IPS-18c (cell line): Measurements from ENCODE around the gene KCND3.

Experiments
- H3K4me3 ChIP-seq: 2 replicates; pipeline ENCODE4 v1.7.0; 2013; ENCODE audit warnings: low read depth, mild to moderate bottlenecking, low read length, moderate library complexity; ENCODE audit not compliant: insufficient read depth
- H3K9me3 ChIP-seq: one replicate; pipeline ENCODE4 v1.6.1; 2013; ENCODE audit warnings: mild to moderate bottlenecking, low read length, moderate library complexity; ENCODE audit not compliant: control insufficient read depth, insufficient read depth

Gene KCND3

DNA sequence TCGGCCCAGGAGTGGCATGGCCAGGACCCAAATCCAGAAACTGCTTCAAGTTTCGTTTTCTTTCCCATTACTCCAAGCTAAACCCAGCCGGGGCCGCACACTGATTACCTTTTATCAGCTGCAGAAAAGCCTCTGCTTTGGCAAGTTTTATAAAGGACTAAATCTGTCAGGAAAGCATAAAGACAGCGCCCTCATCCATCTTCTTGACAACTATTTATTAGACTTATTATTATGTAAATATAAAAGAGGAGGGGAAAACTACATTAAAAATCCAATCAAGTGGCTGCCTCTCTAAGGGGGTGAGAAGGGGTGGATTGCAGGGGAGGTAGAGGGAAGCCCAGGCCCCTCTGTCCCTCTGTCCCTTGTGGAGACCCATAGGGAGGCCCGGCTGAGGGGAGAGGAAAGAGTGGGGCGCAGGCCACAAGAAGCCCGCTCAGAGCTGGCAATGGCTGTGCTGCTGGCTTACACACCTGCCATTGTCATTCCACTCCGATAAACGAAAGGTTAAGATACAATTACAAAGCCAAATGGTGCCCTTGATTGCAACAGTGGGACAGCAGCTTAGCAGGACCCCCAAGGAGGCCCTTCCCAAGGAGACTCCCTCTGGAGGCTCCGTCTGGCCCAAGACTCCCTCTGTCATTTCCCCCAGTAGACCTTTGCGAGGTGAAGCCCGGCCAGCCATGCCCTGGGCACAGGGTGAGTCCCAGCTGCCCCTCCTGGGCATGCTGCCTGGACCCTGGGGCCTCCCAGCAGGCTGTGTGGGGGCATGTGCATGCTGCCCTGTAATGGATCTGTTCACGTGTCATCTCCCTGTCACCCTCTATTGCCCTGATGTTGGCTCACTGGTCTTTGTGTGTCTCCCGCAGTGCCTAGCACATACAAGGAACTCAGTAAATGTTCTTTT is 45.4 kb downstream of the KCND3 start:
- Histone ChIP-seq H3K9me3 (no peaks in the 10 kb centered on the region), H3K4me3 (no peak overlapping the region)

DNA sequence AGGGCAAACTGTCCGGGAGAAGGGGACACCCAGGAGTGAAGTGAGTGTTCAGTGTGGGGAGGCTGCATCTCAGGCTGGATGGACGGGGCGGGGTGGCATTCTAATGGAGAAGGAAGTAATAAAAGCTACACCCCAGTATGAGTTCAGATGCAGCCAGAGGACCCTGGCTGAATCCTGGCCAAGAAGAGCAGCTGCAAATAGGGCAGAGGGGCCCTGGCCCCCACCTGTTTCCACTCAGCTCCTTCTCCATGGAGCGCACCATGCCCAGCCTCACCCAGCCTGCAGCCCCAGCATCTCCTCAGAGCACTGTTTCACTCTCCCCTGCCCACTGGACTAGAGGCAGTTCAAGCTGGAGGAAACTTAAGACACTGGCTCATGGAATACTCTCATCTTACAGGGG is 46.4 kb downstream of the KCND3 start:
- Histone ChIP-seq H3K9me3 (no peaks in the 10 kb centered on the region), H3K4me3 (no peak overlapping the region)

DNA sequence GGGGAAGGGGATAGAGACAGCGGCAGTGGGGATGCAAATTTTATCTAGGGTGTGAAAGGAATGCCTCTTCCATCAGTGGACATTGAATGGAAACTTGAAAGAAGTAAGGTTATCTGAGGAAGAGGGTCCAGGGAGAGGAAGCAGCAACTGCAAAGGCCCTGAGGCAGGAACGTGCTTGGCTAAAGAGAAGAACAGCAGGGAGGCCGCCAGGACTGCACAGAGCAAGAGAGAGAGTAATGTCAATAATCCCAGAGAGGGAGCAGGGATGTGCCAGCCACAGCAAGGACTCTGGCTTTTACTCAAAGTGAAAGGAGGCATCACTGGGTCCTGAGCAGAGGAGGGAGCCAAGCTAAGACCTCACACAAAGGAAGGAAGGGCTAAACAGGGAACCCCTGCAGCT is 50.9 kb downstream of the KCND3 start:
- no peak overlapping the region for H3K4me3 ChIP-seq

DNA sequence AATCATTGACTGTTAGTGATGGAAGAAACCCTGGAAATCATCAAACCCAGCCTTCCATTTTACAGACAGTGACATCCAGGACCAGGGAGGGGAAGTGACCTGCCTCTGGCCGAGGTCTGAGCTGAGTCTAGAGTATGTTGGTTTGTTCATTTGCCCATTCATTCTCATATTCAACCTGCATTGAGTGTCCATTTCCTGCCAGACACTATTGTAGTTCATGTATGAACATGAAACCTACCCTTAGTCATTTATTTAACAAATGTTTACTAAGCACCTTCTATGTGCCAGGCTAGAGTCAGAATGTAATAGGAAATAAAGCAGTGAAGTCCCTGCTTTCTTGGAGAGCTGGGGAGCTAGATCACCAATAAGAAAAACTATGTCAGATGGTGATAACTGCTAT is 51.3 kb downstream of the KCND3 start:
- H3K9me3 ChIP-seq: no peaks in the 10 kb centered on the region
- no peak overlapping the region for H3K4me3 ChIP-seq

More for the DNA sequence above, 50.9 kb downstream of the KCND3 start:
- H3K9me3 ChIP-seq: no peaks in the 10 kb centered on the region

DNA sequence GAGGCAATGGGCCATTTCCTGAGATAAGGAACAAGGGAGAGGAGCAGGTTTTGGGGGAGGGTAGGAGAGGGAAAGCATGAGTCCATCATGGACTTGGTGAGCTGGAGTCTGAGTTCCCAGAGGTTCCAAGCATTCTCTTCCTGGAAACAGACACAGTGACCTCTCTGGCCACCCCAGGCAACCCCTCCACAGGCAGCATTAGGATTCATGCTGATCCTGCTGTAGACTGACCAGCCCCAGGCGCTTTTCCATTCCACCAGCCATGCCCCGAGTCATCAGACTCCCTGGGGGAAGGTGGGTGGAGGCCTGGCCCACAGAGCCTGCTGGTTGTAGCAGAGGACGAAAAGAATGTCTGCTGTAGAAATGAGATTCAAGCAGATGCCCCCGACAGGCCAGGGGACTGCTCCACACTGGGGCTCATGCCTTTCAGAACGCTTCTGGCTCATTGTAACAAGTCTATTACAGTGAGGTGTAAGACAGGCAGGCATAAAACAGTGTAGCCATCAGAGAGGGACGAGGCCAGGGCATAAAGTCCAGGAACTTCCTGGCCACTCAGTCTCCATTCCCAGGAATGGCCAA is 52.2 kb downstream of the KCND3 start:
- Histone ChIP-seq H3K4me3 (no peak overlapping the region), H3K9me3 (no peaks in the 10 kb centered on the region)

DNA sequence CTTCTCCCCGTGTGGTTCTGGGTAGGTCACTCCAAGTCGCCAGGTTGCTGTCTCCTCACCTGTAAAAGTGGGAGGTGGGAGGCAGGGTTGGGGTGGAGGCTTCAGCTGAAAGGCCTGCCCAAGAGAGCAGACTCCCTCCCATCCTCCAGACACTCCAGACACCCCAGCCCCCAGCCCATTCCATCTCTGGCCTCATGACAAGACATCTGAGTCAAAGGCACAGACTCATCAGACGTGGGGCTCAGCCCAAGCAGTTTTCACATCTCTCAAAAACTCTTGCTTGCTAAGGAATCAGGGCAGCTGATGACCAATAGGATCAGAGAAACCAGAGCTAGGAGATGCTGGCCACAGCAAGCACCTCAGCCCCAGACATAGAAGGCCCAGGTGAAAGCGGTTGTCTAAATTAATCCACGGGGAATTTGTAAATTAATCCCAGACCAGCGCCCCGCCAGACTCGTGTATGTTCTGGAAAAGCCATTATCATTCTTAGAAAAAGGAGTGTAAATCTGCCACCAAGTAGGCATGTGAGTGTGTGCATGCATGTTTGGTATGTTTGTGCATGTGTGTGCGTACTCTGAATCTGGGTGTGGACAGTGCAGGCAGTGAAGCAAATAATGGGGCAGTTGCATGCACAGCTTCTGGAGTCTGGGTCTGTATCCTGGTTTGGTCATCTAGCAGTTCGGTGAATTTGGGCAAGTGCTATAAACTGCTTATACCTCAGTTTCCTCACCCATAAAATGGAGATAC is 55.2 kb downstream of the KCND3 start:
- H3K4me3 ChIP-seq: no peak overlapping the region
- H3K9me3 ChIP-seq: no peaks in the 10 kb centered on the region

DNA sequence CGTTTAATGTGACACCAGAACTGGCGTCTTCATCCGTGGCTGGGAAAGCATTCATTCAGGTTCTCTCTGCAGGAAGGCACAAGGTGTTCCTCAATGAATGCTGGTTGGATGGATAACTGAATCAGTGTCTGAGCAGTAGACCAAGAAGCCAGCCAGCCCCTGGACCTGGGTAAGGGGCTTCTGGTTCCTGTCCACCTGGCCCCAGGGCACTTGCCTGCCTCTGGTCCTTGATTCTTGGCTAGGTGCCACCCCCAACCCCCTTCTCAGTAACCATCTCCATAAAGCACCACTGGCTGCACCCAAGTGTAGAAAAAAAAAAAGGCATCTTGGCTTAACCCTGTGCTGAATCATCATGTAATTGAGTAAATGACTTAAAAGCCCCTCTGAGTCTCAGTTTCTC is 59.1 kb downstream of the KCND3 start:
- Histone ChIP-seq H3K9me3 (no peaks in the 10 kb centered on the region), H3K4me3 (no peak overlapping the region)

DNA sequence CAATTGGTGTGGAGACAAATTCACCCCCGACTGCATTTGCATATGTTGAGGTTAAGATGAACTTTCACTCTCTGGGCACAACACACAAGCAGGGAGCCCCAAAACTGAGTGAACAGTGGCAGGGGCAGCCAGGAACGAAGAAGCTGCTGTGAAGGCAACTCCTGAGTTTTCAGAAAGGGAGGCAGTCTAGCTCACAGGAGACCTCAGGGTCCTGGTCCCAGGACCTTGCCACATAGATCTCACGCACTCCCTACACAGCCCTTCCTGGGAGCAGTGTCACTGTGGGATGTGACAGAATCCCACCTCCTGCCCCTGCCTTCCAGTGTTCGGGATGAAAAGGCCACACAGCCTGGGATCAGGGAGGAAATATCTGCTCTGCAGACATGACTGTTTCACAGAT is 60.9 kb downstream of the KCND3 start:
- H3K9me3 ChIP-seq: no peaks in the 10 kb centered on the region
- H3K4me3 ChIP-seq: no peak overlapping the region

DNA sequence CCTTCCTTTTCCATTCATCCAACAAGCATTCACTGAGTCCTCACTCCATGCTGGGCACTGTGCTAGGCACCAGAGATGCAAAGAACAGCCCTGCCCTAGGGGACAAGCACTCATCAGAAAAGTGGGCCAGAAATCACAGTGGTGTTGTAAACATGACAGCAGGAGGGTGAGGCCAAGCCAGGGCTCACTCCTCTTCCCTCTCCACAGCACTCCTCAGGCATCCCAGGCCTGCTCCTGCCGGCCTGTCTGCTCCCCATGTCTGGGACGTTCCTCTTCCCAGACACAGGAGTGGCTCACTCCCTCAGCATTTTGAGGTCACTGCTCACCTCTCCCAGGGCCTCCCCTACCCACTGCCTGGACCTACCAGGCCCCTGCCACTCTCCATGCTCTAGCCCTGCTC is 61.8 kb downstream of the KCND3 start:
- H3K4me3 ChIP-seq: no peak overlapping the region
- no peaks in the 10 kb centered on the region for H3K9me3 ChIP-seq

DNA sequence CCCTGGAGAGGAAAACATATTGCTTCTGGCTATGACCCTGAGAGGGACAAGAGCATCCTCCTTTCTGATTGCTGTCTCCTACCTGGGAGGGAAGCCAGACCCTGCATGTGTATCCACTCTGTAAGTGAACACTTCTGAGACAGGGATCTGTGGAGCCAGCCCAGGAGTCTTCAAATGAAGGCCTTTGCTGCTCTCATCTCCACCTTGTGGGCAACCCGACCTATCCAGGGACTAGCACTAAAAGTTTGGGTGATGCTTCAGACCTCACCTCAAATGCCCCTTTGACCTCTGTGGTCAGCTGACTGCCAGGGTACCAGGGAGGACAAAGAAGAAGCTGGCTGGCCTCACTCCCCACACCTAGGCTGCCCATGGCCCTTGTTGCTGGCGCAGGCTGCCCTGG is 64.7 kb downstream of the KCND3 start:
- no peaks in the 10 kb centered on the region for H3K9me3 ChIP-seq
- no peak overlapping the region for H3K4me3 ChIP-seq

DNA sequence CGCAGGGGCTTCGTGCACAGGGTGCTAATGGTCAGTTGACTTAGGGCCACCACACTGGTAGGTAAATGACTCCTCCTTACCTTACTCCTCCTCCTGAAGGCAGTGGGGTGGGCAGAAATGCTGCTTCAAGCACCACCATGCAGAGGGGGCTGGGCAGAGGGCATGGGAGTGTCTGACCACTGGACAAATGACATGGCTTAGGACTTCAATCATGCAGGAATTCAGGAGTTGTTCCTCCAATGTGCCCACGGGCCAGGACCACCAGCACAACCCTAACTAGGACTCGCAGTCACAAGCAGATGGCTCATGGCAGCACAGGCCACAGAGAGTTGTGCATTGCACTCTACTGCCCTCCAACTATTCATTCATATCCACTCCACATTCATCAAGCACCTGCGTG is 65.7 kb downstream of the KCND3 start:
- Histone ChIP-seq H3K9me3 (no peaks in the 10 kb centered on the region), H3K4me3 (no peak overlapping the region)

DNA sequence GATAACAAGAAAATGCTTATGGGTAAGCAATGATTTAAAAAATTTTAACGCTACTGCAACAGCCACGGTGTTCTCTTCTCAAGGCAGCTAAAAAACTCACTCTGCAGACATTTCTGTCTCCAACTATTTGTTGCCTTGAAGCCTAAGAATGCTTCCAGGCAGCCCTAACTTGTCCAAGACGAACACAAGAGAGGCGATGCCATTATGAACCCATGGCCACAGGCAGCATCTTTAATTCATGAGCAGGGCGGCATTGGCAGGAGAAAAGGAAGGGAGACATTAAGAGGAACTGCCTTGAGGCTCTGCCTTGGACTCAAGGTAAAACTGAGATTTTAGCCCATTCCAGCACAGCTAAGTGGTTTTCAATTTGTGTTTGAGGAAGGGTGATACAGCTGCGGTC is 67.5 kb downstream of the KCND3 start:
- Histone ChIP-seq H3K9me3 (no peaks in the 10 kb centered on the region), H3K4me3 (no peak overlapping the region)

DNA sequence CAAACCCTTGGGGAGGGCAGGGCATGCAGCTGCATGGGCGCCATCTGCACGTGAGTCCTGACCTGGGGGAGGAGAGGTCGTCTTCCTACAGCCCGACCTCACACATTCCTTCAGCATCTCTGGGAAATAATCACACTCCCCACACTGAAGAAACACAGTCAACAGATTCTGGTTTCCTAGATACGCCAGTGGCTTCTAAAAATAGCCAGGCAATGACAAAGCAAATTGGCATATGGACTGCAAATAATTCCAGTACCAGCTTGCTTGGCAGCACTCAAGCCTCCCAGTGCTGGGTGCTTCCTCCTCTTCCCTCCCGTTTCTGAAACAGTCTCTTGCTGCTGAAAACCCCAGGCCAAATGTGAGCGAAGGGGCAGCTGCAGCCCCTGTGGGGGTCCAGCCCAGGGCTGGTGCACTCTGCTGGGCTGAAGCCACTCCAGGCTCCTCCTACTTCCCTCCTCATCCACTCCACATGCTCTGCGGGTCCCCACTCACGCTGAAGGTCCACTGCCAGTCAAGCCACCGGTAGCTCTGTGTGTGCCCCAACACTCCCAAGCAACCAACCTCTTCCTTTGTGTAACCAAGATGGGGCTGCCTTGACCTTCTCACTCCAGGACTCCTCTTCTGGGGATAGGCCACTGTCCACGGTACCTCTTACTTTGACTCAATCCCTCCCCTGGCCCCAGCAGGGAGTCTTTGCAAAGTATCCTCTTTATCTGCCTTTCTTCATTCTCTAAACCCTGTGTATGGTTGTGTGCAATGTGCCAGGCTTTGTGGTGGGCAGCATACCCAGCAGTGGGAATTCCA is 69.0 kb downstream of the KCND3 start:
- Histone ChIP-seq H3K4me3 (no peak overlapping the region), H3K9me3 (no peaks in the 10 kb centered on the region)

DNA sequence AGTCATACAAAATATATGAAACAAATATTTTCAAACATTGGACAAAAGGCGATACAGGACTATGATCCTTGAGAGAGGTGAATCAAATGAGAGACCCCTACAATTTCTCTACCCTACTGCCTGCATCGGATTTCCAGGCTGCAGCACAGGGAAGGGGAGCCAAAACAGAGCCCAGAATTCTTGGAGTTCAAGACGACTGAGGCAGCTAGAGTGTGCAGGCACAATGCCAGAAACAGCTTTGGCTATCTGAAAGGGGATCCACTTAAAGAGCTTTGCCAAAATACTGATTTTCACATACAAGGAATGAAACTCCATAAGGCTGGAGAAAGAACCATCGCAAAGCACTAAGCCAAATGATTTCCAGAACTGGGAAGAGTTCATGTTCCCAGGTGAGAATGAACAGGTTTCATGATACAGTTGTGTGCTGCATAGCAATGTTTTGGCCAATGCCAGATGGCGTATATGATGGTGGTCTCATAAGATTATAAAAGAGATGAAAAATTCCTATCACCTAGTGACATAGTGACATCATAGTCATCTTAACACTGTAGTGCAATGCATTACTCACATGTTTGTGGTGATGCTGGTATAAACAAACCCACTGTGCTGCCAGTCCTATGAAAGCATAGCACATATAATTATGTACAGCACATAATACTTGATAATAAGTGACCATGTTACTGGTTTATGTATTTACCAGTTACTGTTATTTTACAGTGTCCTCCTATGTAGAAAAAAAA is 77.5 kb downstream of the KCND3 start:
- H3K4me3 ChIP-seq: no peak overlapping the region
- no peaks in the 10 kb centered on the region for H3K9me3 ChIP-seq

DNA sequence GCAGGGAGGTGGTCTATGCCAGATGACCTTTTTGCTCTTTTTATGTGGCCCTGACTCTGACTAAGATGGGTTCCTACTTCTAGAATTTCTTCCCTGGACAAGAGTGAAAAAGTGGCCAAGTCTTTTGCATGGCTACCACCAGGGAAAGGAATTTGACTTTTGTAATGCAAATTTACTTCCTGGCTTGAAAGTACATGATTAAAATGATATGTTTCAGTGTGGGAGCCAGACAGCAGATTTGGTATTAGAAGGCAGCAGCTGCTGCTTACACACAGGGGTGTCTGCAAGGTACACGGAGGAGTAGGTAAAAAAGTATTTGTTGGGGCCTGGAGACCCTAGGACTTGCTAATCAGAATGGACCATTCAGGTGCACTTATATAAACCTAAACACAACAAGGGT is 78.4 kb downstream of the KCND3 start:
- no peak overlapping the region for H3K4me3 ChIP-seq

DNA sequence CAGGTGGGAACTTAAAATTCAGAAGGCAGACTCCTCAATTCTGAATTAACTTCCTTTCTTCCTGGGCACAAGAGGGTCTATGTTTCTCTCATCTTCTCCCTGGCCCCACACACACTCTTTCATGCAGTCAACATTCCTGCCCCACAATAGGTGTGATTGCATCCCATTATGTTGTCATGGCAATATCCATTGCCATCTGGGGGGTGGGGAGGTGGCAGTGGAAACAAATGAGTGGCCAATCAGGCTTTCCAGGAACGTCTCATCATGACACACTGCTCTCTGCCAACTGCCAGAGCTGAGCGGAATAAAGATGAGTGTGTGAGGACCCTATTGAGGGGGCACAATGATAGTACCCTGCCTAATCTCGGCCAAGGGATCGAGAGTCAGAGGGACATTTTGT is 80.4 kb downstream of the KCND3 start:
- no peaks in the 10 kb centered on the region for H3K9me3 ChIP-seq
- H3K4me3 ChIP-seq: no peak overlapping the region

More for the DNA sequence above, 78.4 kb downstream of the KCND3 start:
- no peaks in the 10 kb centered on the region for H3K9me3 ChIP-seq
